Measurements from ENCODE around the gene ENOX1.
"Not testable (repeated sequence)": the region's sequence is repeated elsewhere in the genome, so short reads cannot be mapped to it uniquely, and the experiment has no call there.

Gene ENOX1

DNA sequence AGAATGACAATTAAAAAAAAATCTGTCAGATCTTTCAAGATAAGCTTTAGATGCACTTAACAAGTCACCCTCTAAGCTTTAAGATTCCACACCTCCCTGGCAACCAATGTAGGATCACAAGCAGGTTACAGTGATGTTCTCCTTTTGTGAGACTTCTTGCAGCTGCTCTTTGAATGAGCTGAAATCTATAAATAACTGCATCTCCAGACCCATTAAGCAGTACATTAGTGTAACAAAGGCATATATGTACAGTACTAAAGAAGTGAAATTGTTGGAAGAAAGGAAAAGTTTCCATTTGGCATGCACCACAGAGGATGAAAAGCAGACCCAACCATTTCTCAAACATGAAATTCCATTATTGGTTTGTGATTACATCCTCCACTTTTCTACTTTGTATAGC is 364.7 kb downstream of the ENOX1 start:
- Histone ChIP-seq H3K4me2 (ENCODE audit: low read length) (no peak overlapping the region), H3K9me3 (ENCODE audit: insufficient read depth, low read length) (0 out of 2 replicates have a peak, but pooled peaks cover 6% of the 10 kb centered on the region), H3K4me3 (ENCODE audit: low read length) (no peak overlapping the region), H2AFZ (ENCODE audit: low read depth, low read length) (no peak overlapping the region), H3K27ac (ENCODE audit: low read length) (no peak overlapping the region), H3K27me3 (ENCODE audit: low read depth, low read length) (no peaks in the 10 kb centered on the region), H4K20me1 (ENCODE audit: insufficient read depth, low read length) (no peaks in the 10 kb centered on the region), H3K9ac (ENCODE audit: low read length) (no peak overlapping the region), H3K4me1 (ENCODE audit: low read length) (no peaks in the 10 kb centered on the region), H3K79me2 (ENCODE audit: low read length) (no peaks in the 10 kb centered on the region), H3K36me3 (replicated peaks; ENCODE audit: low read depth, low read length) (peaks cover 3% of the 10 kb centered on the region)
- no peak for TF ChIP-seq EZH2phosphoT487 (IDR thresholded peaks at IDR 0.05; ENCODE audit: low read depth)
- TF ChIP-seq, protein P1, sequence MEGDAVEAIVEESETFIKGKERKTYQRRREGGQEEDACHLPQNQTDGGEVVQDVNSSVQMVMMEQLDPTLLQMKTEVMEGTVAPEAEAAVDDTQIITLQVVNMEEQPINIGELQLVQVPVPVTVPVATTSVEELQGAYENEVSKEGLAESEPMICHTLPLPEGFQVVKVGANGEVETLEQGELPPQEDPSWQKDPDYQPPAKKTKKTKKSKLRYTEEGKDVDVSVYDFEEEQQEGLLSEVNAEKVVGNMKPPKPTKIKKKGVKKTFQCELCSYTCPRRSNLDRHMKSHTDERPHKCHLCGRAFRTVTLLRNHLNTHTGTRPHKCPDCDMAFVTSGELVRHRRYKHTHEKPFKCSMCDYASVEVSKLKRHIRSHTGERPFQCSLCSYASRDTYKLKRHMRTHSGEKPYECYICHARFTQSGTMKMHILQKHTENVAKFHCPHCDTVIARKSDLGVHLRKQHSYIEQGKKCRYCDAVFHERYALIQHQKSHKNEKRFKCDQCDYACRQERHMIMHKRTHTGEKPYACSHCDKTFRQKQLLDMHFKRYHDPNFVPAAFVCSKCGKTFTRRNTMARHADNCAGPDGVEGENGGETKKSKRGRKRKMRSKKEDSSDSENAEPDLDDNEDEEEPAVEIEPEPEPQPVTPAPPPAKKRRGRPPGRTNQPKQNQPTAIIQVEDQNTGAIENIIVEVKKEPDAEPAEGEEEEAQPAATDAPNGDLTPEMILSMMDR (IDR thresholded peaks at IDR 0.05; ENCODE audit: low read depth, low read length): no peak

DNA sequence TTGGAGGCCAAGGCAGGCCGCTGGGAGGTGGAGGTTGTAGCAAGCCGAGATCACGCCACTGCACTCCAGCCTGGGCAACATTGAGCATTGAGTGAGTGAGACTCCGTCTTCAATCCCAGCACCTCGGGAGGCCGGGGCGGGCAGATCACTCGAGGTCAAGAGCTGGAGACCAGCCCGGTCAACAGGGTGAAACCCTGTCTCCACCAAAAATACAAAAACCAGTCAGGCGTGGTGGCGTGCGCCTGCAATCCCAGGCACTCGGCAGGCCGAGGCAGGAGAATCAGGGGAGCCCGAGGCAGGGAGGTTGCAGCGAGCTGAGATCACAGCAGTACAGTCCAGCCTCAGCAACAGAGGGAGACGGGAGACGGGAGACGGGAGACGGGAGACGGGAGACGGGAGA is 369.9 kb downstream of the ENOX1 start:
- H3K27me3 ChIP-seq (ENCODE audit: low read depth, low read length); H2AFZ ChIP-seq (ENCODE audit: low read depth, low read length); H3K9me3 ChIP-seq (ENCODE audit: insufficient read depth, low read length); H3K4me3 ChIP-seq (ENCODE audit: low read length); H3K27ac ChIP-seq (ENCODE audit: low read length); H4K20me1 ChIP-seq (ENCODE audit: insufficient read depth, low read length); H3K9ac ChIP-seq (ENCODE audit: low read length); H3K36me3 ChIP-seq (replicated peaks; ENCODE audit: low read depth, low read length); H3K79me2 ChIP-seq (ENCODE audit: low read length); H3K4me2 ChIP-seq (ENCODE audit: low read length); H3K4me1 ChIP-seq (ENCODE audit: low read length): not testable (repeated sequence)

DNA sequence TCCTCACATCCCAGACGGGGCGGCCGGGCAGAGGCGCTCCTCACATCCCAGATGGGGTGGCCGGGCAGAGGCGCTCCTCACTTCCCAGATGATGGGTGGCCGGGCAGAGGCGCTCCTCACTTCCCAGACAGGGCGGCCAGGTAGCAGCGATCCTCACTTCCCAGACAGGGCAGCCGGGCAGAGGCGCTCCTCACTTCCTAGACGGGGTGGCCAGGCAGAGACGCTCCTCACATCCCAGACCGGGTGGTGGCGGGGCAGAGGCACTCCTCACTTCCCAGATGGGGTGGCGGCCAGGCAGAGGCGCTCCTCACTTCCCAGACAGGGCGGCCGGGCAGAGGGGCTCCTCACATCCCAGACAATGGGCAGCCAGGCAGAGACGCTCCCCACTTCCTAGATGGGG is 370.4 kb downstream of the ENOX1 start:
- H2AFZ ChIP-seq (ENCODE audit: low read depth, low read length); H4K20me1 ChIP-seq (ENCODE audit: insufficient read depth, low read length); H3K9ac ChIP-seq (ENCODE audit: low read length); H3K27ac ChIP-seq (ENCODE audit: low read length); H3K4me1 ChIP-seq (ENCODE audit: low read length); H3K9me3 ChIP-seq (ENCODE audit: insufficient read depth, low read length); H3K36me3 ChIP-seq (replicated peaks; ENCODE audit: low read depth, low read length); H3K4me2 ChIP-seq (ENCODE audit: low read length); H3K4me3 ChIP-seq (ENCODE audit: low read length); H3K79me2 ChIP-seq (ENCODE audit: low read length); H3K27me3 ChIP-seq (ENCODE audit: low read depth, low read length): not testable (repeated sequence)

DNA sequence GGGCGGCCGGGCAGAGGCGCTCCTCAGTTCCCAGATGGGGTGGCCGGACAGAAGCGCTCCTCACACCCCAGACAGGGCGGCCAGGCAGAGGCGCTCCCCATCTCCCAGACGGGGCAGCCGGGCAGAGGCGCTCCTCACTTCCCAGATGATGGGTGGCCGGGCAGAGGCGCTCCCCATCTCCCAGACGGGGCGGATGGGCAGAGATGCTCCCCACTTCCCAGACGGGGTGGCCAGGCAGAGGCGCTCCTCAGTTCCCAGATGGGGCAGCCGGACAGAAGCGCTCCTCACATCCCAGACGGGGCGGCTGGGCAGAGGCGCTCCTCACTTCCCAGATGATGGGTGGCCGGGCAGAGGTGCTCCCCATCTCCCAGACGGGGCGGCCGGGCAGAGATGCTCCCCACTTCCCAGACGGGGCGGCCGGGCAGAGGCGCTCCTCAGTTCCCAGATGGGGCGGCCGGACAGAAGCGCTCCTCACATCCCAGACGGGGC is 370.8 kb downstream of the ENOX1 start:
- H3K27me3 ChIP-seq (ENCODE audit: low read depth, low read length); H2AFZ ChIP-seq (ENCODE audit: low read depth, low read length); H3K4me3 ChIP-seq (ENCODE audit: low read length); H3K4me1 ChIP-seq (ENCODE audit: low read length); H3K79me2 ChIP-seq (ENCODE audit: low read length); H3K4me2 ChIP-seq (ENCODE audit: low read length); H3K9me3 ChIP-seq (ENCODE audit: insufficient read depth, low read length); H3K27ac ChIP-seq (ENCODE audit: low read length); H3K9ac ChIP-seq (ENCODE audit: low read length); H4K20me1 ChIP-seq (ENCODE audit: insufficient read depth, low read length); H3K36me3 ChIP-seq (replicated peaks; ENCODE audit: low read depth, low read length): not testable (repeated sequence)

DNA sequence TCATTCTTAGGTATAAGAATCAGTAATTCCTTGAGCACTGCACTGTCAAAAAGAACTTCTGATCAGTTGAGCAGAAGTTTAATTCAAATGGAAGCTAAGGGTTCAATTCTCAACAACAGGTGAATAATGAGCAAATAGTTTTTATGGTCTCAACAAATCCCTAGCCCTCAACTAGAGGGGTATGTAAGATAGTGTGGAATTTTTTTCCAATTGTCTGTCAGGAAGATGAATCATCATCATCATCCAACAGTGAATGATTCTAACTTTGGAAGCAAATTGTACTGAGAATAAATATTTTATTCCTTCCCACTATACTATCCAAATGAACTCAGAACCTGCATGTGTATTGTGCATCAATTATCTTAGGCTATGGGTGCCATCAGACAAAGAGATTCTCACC is 372.7 kb downstream of the ENOX1 start:
- no peak overlapping the region for H3K9ac ChIP-seq (ENCODE audit: low read length)
- no peaks in the 10 kb centered on the region for H3K27me3 ChIP-seq (ENCODE audit: low read depth, low read length)
- H3K4me2 ChIP-seq (ENCODE audit: low read length): no peak overlapping the region
- H2AFZ ChIP-seq (ENCODE audit: low read depth, low read length): no peak overlapping the region
- no peaks in the 10 kb centered on the region for H4K20me1 ChIP-seq (ENCODE audit: insufficient read depth, low read length)
- H3K4me3 ChIP-seq (ENCODE audit: low read length): no peak overlapping the region
- no peaks in the 10 kb centered on the region for H3K4me1 ChIP-seq (ENCODE audit: low read length)
- no peaks in the 10 kb centered on the region for H3K9me3 ChIP-seq (ENCODE audit: insufficient read depth, low read length)
- TF ChIP-seq EZH2phosphoT487 (IDR thresholded peaks at IDR 0.05; ENCODE audit: low read depth): no peak
- TF ChIP-seq, protein P1 (IDR thresholded peaks at IDR 0.05; ENCODE audit: low read depth, low read length): no peak
- H3K36me3 ChIP-seq (replicated peaks; ENCODE audit: low read depth, low read length): no peaks in the 10 kb centered on the region
- H3K79me2 ChIP-seq (ENCODE audit: low read length): no peaks in the 10 kb centered on the region
- no peak overlapping the region for H3K27ac ChIP-seq (ENCODE audit: low read length)
